HEK293T (cell line): ENCODE data around the gene CDK12.
"Not testable (repeated sequence)": the region's sequence is repeated elsewhere in the genome, so short reads cannot be mapped to it uniquely, and the experiment has no call there.

Experiments used
- CTCF ChIA-PET: fragments of 350-600 bp; formaldehyde crosslinking; extraction: SDS; loops from one replicate; lab custom pipeline; 2021; ENCODE audit warnings: antibody characterized with exemption, inconsistent platforms; lab: Yijun Ruan, JAX
- POLR2A ChIA-PET: fragments of 350-600 bp; formaldehyde crosslinking; extraction: SDS; loops from one replicate; lab custom pipeline; 2020; ENCODE audit warnings: antibody characterized with exemption, inconsistent platforms; lab: Yijun Ruan, JAX
- DNase-seq: peaks from one replicate; pipeline ENCODE4 v3.0.0; 2012; ENCODE audit warnings: mixed read lengths; ENCODE audit errors: extremely low spot score
- ARNT ChIP-seq: fragments of 450-650 bp; IDR thresholded peaks from 2 replicates; pipeline ENCODE4 v1.6.1; 2017; ENCODE audit warnings: mild to moderate bottlenecking
- BHLHE40 ChIP-seq: fragments of 450-650 bp; IDR thresholded peaks from 2 replicates; pipeline ENCODE4 v1.6.1; 2016; ENCODE audit warnings: mild to moderate bottlenecking, moderate library complexity, borderline replicate concordance
- CTBP1 ChIP-seq: fragments of 450-650 bp; IDR thresholded peaks from 2 replicates; pipeline ENCODE4 v1.6.1; 2016; ENCODE audit warnings: borderline replicate concordance
- ELF4 ChIP-seq: fragments of 450-650 bp; IDR thresholded peaks from 2 replicates; pipeline ENCODE4 v1.6.1; 2017; ENCODE audit warnings: antibody characterized with exemption
- FOXA1 ChIP-seq: fragments of 450-650 bp; IDR thresholded peaks from 2 replicates; pipeline ENCODE4 v1.6.1; 2016; ENCODE audit warnings: mild to moderate bottlenecking
- FOXK2 ChIP-seq: fragments of 450-650 bp; IDR thresholded peaks from 2 replicates; pipeline ENCODE4 v1.6.1; 2016; ENCODE audit warnings: mild to moderate bottlenecking
- FOXM1 ChIP-seq: fragments of 450-650 bp; IDR thresholded peaks from 2 replicates; pipeline ENCODE4 v1.6.1; 2017; ENCODE audit warnings: mild to moderate bottlenecking, borderline replicate concordance
- HDGF ChIP-seq: fragments of 450-650 bp; IDR thresholded peaks from 2 replicates; pipeline ENCODE4 v1.6.1; 2017; ENCODE audit warnings: antibody characterized with exemption, borderline replicate concordance
- L3MBTL2 ChIP-seq: fragments of 450-650 bp; conservative IDR thresholded peaks from 2 replicates; pipeline ENCODE4 v1.6.1; 2016; ENCODE audit warnings: mild to moderate bottlenecking
- LEF1 ChIP-seq: fragments of 450-650 bp; IDR thresholded peaks from 2 replicates; pipeline ENCODE4 v1.6.1; 2017; ENCODE audit warnings: mild to moderate bottlenecking, borderline replicate concordance
- NFRKB ChIP-seq: fragments of 450-650 bp; IDR thresholded peaks from 2 replicates; pipeline ENCODE4 v1.6.1; 2016; ENCODE audit warnings: mild to moderate bottlenecking, moderate library complexity
- SP1 ChIP-seq: fragments of 450-650 bp; IDR thresholded peaks from 2 replicates; pipeline ENCODE4 v1.6.1; 2017
- SUZ12 ChIP-seq: fragments of 450-650 bp; IDR thresholded peaks from 2 replicates; pipeline ENCODE4 v1.6.1; 2016; ENCODE audit warnings: mild to moderate bottlenecking
- TARDBP ChIP-seq: fragments of 450-650 bp; IDR thresholded peaks from 2 replicates; pipeline ENCODE4 v1.6.1; 2016
- ZNF384 ChIP-seq: fragments of 450-650 bp; IDR thresholded peaks from 2 replicates; pipeline ENCODE4 v1.6.1; 2016
- TF ChIP-seq, protein P1 (sequence below): fragments of 450-650 bp; IDR thresholded peaks from 2 replicates; pipeline ENCODE4 v1.6.1; 2016

The CDK12 gene

DNA sequence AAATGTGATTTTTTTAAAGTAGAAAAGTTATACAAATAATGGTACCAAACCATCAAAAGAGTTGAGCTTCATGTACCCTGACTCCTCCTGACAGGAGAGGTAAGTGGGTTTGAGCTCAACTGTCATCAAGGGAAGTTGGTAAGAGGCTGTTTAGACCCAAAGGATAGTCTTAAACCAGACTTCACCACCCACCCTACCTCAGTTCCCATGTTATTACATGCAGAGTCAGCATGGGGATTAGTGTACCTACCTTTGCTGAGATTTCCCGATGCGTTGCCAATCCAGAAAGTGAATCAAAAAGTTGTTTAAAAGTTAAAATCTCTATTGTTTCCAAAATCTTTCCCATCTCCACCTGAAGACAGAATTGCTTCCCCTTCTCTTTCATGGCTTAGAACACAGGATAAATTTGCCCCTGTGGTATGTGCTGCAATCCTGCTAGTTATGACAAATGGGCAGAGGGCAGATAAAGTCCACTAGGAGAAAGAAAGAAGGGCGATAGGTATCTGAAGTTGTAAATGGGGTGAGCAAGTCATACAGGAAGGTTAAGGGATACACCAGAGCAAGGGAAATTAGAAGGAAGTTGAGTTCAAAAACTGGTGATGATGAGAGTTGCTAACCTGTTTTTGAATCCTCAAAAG lies 73.6 kb downstream of the CDK12 start:
- CTCF ChIA-PET, result no interaction called here

DNA sequence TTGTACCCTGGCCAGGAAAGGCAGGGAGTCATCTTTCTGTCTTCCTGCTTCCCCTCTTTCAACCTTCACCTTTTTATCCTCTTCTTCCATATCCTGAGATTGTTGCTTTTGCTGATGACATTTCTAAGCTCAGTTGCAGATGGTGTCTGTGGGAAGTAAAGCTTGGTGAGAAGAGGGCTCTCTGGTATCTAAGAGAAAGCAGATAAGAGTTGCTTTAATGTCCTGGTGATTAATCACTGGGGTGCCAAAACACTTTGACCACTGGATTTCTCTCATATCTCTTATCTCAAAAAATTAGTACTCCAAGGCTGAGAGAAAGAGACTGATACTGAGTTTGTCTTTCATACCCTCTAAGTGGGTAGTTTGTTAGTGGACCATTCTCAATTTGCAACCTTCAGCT lies 75.2 kb downstream of the CDK12 start:
- POLR2A ChIA-PET, result no interaction called here
- TF ChIP-seq HDGF (no peak), BHLHE40 (no peak), ELF4 (no peak), CTBP1 (no peak), TARDBP (no peak), FOXA1 (no peak), FOXK2 (no peak)
- TF ChIP-seq, protein P1, sequence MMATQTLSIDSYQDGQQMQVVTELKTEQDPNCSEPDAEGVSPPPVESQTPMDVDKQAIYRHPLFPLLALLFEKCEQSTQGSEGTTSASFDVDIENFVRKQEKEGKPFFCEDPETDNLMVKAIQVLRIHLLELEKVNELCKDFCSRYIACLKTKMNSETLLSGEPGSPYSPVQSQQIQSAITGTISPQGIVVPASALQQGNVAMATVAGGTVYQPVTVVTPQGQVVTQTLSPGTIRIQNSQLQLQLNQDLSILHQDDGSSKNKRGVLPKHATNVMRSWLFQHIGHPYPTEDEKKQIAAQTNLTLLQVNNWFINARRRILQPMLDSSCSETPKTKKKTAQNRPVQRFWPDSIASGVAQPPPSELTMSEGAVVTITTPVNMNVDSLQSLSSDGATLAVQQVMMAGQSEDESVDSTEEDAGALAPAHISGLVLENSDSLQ, result no peak
- CTCF ChIA-PET, result interaction anchor here (1.2 to 1.9 kb wide), 2 partner anchors 9 to 11 kb away, joined by 3 to 10 read pairs; no protein-coding TSS in a partner anchor
- DNase-seq, result no peak

More for the DNA sequence above, 73.6 kb downstream of the CDK12 start:
- DNase-seq, result no peak
- POLR2A ChIA-PET, result no interaction called here
- TF ChIP-seq FOXA1, result no peak
- TF ChIP-seq, protein P1, result no peak
- TF ChIP-seq TARDBP, result no peak
- no peak for TF ChIP-seq BHLHE40
- no peak for TF ChIP-seq CTBP1
- no peak for TF ChIP-seq SP1
- TF ChIP-seq ELF4, result no peak
- no peak for TF ChIP-seq LEF1
- no peak for TF ChIP-seq SUZ12
- no peak for TF ChIP-seq NFRKB
- TF ChIP-seq FOXK2, result no peak

DNA sequence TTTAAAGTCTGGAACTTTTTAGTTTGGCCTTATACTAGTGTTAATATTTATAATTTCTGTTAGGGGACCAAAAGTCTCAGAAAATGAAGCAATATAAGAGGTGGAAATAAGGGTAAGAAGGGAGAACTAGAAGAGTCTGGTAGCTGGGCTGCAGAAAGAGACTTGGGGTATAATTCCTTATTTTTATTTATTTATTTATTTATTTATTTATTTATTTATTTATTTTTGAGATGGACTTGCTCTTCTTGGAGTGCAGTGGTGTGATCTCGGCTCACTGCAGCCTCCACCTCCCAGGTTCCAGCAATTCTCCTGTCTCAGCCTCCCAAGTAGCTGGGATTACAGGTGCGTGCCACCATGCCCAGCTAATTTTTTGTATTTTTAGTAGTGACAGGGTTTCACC lies 76.1 kb downstream of the CDK12 start:
- POLR2A ChIA-PET, DNase-seq: not testable (repeated sequence)
- CTCF ChIA-PET, result interaction anchor here (1.9 kb wide), 1 partner anchor 10 kb away, joined by 10 read pairs; no protein-coding TSS in a partner anchor

- no peak for TF ChIP-seq BHLHE40
- TF ChIP-seq FOXK2, result no peak
- TF ChIP-seq ZNF384, result no peak
- no peak for TF ChIP-seq FOXA1
- no peak for TF ChIP-seq HDGF
- no peak for TF ChIP-seq L3MBTL2
- TF ChIP-seq NFRKB, result no peak
- TF ChIP-seq SP1, result no peak
- TF ChIP-seq TARDBP, result no peak
- no peak for TF ChIP-seq ARNT
- ChIA-PET POLR2A (interaction anchor here (0.6 kb wide), 1 partner anchor 149 kb away, joined by 3 read pairs; the partner anchor contains the start of gene PGAP3), CTCF (interaction anchor here (1.0 kb wide), 1 partner anchor 9 kb away, joined by 4 read pairs; no protein-coding TSS in a partner anchor)
- no peak for DNase-seq
These were observed 77.6 kb downstream of the CDK12 start for GRCh38 chr17:39538866-39539265.

- no peak for DNase-seq
- ChIA-PET CTCF (interaction anchor here (0.7 to 1.1 kb wide), 2 partner anchors 81 to 139 kb away, joined by 3 read pairs; no protein-coding TSS in a partner anchor), POLR2A (no interaction called here)
- TF ChIP-seq CTBP1 (no peak), FOXM1 (no peak), SP1 (no peak), ELF4 (no peak), LEF1 (no peak), HDGF (no peak), SUZ12 (no peak), L3MBTL2 (no peak), TARDBP (no peak), ZNF384 (no peak), BHLHE40 (no peak), FOXK2 (no peak), FOXA1 (no peak)
- TF ChIP-seq, protein P1, result no peak
These were observed 79.3 kb downstream of the CDK12 start for GRCh38 chr17:39540611-39541010.

- ChIA-PET POLR2A (no interaction called here), CTCF (no interaction called here)
- DNase-seq, result no peak
- no peak for TF ChIP-seq L3MBTL2
- TF ChIP-seq TARDBP, result no peak
- TF ChIP-seq FOXA1, result no peak
- no peak for TF ChIP-seq SP1
- TF ChIP-seq ELF4, result no peak
These were observed 80.4 kb downstream of the CDK12 start for GRCh38 chr17:39541652-39542051.

DNA sequence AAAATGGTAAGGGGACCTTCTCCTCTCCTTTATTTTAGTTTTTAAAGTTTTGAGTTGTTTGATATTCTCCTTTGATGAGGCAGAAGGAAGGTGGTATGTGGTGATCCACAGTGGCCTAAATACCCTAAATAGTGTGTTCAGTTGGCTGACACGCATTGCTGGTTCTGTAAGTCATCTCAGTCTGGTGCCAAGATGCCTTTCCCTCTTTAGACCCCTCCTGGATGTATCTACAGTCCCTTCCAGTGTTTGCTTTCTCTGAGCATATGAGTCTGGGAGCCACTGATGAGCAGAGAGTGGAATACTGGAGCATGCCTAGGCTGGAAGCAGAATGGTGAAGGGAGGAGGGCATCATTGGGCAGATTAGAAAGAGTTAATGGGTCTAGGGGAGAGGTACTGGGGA lies 81.9 kb downstream of the CDK12 start:
- ChIA-PET CTCF (no interaction called here), POLR2A (no interaction called here)
- DNase-seq, result no peak
- TF ChIP-seq CTBP1 (no peak), L3MBTL2 (no peak), FOXK2 (no peak), LEF1 (no peak), BHLHE40 (no peak), HDGF (no peak), NFRKB (no peak)
